Central memory CD8-positive, alpha-beta T cell (primary cell): ENCODE results near the gene LIN7B.
"Not testable (repeated sequence)": the region's sequence is repeated elsewhere in the genome, so short reads cannot be mapped to it uniquely, and the experiment has no call there.

Experiments
- ATAC-seq: fragments of 150-1000 bp; cut with Tn5 transposase; replicated peaks from 2 replicates; pipeline ENCODE4 v1.10.0; 2022; ENCODE audit warnings: mild to moderate bottlenecking, moderate FRiP score, moderate number of reproducible peaks; ENCODE audit not compliant: poor library complexity, severe bottlenecking; ENCODE audit errors: extremely low read depth
- DNase-seq, 2 donors: peaks; one replicate each; pipeline ENCODE4 v3.0.0; 2021; ENCODE audit warnings: low spot score in 2 of 2
- H3K27ac Mint-ChIP-seq: one replicate; pipeline ENCODE4 v1.8.0; 2022; ENCODE audit warnings: low read depth, mild to moderate bottlenecking, moderate library complexity, mixed read lengths
- H3K27me3 Mint-ChIP-seq: one replicate; pipeline ENCODE4 v1.8.0; 2022; ENCODE audit warnings: mixed read lengths
- H3K36me3 Mint-ChIP-seq: one replicate; pipeline ENCODE4 v1.8.0; 2022; ENCODE audit warnings: mild to moderate bottlenecking, moderate library complexity, mixed read lengths; ENCODE audit not compliant: insufficient read depth
- H3K4me1 Mint-ChIP-seq: one replicate; pipeline ENCODE4 v1.8.0; 2022; ENCODE audit warnings: mixed read lengths
- H3K4me3 Mint-ChIP-seq: one replicate; pipeline ENCODE4 v1.8.0; 2022; ENCODE audit warnings: mild to moderate bottlenecking, moderate library complexity, mixed read lengths
- H3K9me3 Mint-ChIP-seq: one replicate; pipeline ENCODE4 v1.8.0; 2022; ENCODE audit warnings: mixed read lengths

The LIN7B gene

DNA sequence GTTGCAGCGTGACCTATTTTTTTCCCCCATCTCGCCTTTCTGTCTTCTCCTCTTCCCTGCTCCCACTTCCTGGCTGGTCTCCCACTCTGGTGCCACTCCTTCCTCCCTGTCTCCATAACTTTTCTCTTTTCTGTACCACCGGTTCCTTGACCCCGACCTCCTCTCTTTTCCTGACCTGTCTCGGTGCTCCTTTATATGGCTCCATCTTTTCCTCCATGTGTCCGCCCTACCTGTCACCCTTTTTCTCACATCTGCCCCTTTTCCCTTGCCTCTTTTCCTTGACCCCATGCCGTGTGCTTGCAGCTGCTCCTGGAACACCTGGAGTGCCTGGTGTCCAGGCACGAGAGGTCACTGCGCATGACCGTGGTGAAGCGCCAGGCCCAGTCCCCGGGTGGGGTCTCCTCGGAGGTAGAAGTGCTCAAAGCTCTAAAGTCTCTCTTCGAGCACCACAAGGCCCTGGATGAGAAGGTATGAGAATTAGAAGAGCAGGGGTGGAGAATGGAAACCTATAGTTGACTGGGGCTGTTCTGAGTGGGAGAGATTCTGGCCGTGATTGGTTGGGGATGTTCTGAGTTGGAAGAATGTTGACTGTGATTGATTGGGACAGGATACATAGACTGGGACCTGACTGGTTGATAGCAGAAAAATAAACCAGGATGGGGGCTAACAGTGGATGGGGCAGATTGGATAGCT is 14.5 kb downstream of the LIN7B start:
- H3K27me3 Mint-ChIP-seq, result peaks cover 4% of the 10 kb centered on the region
- peak overlapping the region; percentile 89 for H3K27ac Mint-ChIP-seq
- no peaks in the 10 kb centered on the region for H3K9me3 Mint-ChIP-seq
- H3K4me1 Mint-ChIP-seq, result peaks cover 24% of the 10 kb centered on the region
- H3K36me3 Mint-ChIP-seq, result no peaks in the 10 kb centered on the region
- peak overlapping the region; percentile 79 for H3K4me3 Mint-ChIP-seq
- DNase-seq, result no peak
- ATAC-seq, result no peak

DNA sequence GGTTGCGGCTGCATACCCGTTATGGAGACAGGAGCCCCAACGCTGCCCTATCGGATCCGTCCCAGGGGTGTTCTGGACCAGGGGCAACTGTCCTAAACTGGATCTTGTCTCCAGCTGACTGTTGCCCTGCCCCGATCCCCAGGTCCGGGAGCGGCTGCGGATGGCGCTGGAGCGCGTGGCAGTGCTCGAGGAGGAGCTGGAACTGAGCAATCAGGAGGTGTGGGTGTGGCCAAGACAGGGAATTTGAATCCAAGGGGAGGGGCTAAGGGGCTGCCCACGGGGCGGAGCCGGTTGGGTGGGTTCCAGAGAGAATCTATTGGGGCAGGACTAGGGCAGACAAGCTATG is 15.0 kb downstream of the LIN7B start:
- Mint-ChIP-seq H3K27me3 (peaks cover 9% of the 10 kb centered on the region), H3K27ac (no peak overlapping the region), H3K9me3 (no peaks in the 10 kb centered on the region), H3K4me1 (peaks cover 29% of the 10 kb centered on the region), H3K4me3 (no peak overlapping the region), H3K36me3 (no peaks in the 10 kb centered on the region)
- DNase-seq (no peak), ATAC-seq (no peak)

DNA sequence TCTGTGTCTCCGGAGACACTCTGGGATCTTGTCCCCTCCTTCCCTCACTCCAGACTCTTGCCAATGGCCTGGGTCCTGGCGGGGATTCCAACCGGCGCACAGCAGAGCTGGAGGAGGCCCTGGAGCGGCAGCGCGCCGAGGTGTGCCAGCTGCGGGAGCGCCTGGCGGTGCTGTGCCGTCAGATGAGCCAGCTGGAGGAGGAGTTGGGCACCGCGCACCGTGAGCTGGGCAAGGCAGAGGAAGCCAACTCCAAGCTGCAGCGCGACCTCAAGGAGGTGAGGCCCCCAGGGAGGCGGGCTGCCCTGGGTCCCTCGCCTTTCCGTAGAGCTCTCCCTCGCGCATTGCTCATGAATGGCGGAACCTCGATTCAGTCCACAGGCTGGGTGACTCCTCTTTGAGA is 16.2 kb downstream of the LIN7B start:
- H3K27ac Mint-ChIP-seq, result no peak overlapping the region
- H3K4me1 Mint-ChIP-seq, result peaks cover 29% of the 10 kb centered on the region
- H3K9me3 Mint-ChIP-seq, result no peaks in the 10 kb centered on the region
- no peaks in the 10 kb centered on the region for H3K36me3 Mint-ChIP-seq
- DNase-seq (no peak), ATAC-seq (no peak)
- H3K4me3 Mint-ChIP-seq, result no peak overlapping the region
- H3K27me3 Mint-ChIP-seq, result peaks cover 16% of the 10 kb centered on the region

DNA sequence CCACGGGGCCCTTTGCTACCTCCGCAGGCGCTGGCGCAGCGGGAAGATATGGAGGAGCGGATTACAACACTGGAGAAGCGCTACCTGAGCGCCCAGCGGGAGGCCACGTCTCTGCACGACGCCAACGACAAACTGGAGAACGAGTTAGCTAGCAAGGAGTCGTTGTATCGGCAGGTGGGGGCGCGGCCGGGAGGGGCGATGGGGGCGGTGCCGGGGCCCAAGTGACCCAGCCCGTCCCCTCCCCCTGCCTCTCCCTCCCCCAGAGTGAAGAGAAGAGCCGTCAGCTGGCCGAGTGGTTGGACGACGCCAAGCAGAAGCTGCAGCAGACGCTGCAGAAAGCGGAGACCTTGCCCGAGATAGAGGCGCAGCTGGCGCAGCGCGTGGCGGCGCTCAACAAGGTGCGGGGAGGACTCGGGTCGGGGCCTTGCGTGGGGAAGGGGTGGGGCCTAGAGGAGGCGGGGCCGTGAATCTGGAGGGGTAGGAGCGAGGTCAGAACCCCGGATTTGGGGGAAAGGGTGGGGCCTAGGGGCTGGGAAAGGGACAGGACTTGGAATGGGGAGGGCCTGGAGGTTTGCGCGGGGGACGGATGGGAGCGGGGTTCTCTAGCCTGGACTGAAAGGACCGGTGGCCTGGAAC is 18.9 kb downstream of the LIN7B start:
- DNase-seq, result no peak
- ATAC-seq, result peak; percentile 10
- Mint-ChIP-seq H3K36me3 (no peaks in the 10 kb centered on the region), H3K4me3 (peak overlapping the region; percentile 50), H3K27me3 (peaks cover 16% of the 10 kb centered on the region), H3K4me1 (peaks cover 26% of the 10 kb centered on the region), H3K27ac (peak overlapping the region; percentile 44), H3K9me3 (no peaks in the 10 kb centered on the region)

DNA sequence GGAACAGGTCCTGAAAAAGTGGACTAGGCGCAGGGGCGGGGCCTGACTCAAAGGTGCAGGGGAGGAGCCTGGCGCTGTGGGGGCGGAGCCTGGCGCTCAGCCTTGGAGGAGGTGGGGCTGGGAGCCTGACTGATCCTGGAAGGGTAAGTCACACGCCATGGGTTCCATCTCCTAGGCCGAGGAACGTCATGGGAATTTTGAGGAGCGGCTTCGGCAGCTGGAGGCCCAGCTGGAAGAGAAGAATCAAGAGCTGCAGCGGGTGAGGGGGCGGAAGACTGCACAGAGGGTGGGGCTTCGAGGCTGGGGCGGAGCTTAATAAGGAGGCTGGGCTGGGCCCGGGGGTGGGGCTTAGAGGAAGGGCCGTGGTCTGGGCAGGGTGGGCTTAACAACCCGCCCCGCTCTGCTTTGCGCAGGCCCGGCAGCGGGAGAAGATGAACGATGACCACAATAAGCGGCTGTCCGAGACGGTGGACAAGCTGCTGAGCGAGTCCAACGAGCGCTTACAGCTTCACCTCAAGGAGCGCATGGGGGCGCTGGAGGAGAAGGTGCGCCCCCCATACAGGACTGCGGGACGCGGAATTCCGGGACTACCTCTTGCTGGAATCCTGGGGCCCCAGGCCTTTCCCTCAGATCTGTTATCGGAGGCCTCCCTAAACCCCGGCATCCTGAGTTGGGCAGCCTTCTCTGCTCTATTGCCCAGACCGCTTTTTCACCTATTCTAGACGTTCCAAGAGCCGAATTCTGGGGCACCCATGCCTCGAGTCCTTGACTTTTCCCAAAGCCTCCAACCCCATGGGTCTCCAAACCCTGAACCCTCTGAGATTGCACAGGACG is 19.7 kb downstream of the LIN7B start:
- Mint-ChIP-seq H3K4me1 (peaks cover 18% of the 10 kb centered on the region), H3K27me3 (peaks cover 16% of the 10 kb centered on the region), H3K36me3 (no peaks in the 10 kb centered on the region), H3K4me3 (peak overlapping the region; percentile 50), H3K27ac (peak overlapping the region; percentile 44), H3K9me3 (no peaks in the 10 kb centered on the region)
- DNase-seq (no peak), ATAC-seq (peak; percentile 46)

DNA sequence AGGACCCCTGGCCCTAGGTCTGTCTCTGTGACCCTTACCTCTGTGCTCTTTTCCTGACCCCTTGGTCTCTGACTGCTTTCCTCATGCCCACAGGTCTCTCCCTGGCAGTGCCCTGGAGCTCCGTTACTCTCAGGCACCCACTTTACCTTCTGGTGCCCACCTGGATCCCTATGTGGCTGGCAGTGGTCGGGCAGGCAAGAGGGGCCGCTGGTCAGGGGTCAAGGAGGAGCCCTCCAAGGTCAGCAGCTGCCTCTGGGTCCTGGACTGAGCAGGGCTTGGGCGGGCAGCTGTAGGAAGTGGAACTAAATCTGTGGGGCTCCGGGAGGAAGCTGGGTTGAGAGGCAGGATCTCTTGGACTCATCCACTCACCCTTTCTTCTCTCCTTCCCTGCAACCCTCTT is 21.5 kb downstream of the LIN7B start:
- peaks cover 17% of the 10 kb centered on the region for H3K4me1 Mint-ChIP-seq
- H3K4me3 Mint-ChIP-seq, result no peak overlapping the region
- no peak overlapping the region for H3K27ac Mint-ChIP-seq
- H3K36me3 Mint-ChIP-seq, result no peaks in the 10 kb centered on the region
- no peak for DNase-seq
- H3K27me3 Mint-ChIP-seq, result peaks cover 16% of the 10 kb centered on the region
- H3K9me3 Mint-ChIP-seq, result no peaks in the 10 kb centered on the region
- ATAC-seq, result no peak

DNA sequence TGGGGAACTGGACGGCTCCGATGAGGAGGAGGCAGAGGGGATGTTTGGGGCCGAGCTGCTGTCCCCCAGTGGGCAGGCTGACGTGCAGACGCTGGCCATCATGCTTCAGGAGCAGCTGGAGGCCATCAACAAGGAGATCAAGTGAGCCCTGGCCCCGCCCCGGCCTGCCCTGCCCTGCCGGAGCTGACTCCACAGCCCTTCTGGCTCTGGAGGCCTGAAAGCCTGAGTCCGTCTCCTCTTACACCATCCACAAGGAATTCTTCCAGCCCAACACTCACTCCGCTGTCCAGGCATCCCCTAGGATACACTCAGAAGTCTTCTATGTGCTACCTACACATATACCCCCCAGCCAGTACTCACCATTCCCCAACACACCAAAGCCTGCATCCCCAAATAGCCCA is 22.6 kb downstream of the LIN7B start:
- Mint-ChIP-seq H3K4me1 (peaks cover 17% of the 10 kb centered on the region), H3K4me3 (no peak overlapping the region), H3K27ac (no peak overlapping the region), H3K36me3 (no peaks in the 10 kb centered on the region), H3K9me3 (no peaks in the 10 kb centered on the region), H3K27me3 (peaks cover 16% of the 10 kb centered on the region)
- ATAC-seq (no peak), DNase-seq (no peak)

DNA sequence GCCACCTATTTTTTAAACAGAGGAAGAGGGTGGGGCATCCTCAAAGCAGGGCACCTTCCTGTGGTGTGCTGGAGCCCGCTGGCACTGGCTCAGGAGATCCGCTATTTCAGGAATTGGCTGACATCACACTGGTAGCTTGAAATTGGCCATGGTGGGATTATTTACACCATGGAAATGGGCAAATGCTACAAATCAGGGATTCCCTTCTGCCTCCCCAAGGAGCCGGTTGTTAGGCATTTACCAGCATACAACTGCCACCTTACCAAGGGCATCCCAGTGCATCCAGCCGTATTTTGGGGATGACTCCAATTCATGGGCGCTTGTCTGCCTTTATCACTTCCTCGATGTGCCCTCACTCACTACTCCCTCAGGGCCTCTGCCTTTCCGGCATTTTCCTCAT is 26.8 kb downstream of the LIN7B start:
- DNase-seq, result no peak
- no peak for ATAC-seq
- no peaks in the 10 kb centered on the region for H3K9me3 Mint-ChIP-seq
- H3K4me1 Mint-ChIP-seq, result peaks cover 19% of the 10 kb centered on the region
- no peak overlapping the region for H3K4me3 Mint-ChIP-seq
- no peak overlapping the region for H3K27ac Mint-ChIP-seq
- peaks cover 28% of the 10 kb centered on the region for H3K27me3 Mint-ChIP-seq
- peaks cover 2% of the 10 kb centered on the region for H3K36me3 Mint-ChIP-seq

DNA sequence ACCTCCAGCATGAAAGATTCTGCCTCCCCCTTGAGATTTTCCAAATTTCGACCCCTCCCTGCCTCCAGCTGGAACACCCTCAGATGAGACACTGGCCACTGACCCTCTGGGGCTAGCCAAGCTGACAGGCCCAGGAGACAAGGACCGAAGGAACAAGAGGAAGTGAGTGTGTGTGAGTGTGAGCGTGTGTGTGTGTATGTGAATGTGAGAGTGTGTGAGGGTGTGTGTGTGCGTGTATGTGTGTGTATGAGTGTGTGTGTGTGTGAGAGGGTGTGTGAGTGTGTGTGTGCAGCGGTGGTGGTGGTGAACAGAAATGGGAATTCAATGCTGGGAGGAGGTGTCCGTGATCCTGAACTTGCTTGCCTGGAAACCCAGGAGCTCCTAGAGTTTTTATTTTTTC is 27.2 kb downstream of the LIN7B start:
- Mint-ChIP-seq H3K27ac (no peak overlapping the region), H3K4me1 (peaks cover 23% of the 10 kb centered on the region), H3K27me3 (peaks cover 32% of the 10 kb centered on the region), H3K9me3 (no peaks in the 10 kb centered on the region), H3K4me3 (no peak overlapping the region), H3K36me3 (peaks cover 4% of the 10 kb centered on the region)
- DNase-seq, result no peak
- no peak for ATAC-seq

DNA sequence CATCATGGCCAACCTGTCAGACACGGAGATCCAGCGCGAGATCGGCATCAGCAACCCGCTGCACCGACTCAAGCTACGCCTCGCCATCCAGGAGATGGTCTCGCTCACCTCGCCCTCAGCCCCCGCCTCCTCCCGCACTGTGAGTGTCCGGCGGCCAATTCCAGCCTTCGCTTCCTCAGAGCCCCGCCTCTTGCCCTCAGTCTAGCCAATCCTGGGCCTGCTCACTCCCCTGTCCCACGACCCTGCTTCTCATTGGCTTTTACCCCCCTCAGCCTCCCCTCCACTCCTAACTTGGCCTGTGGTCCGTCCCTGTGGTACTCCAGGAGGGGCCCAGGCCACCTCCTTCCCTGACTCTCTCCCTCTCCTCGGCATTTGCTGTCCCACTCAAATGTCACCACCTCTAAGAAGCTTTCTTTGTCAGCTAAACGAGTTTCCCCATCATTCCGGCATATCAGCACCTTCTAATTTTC is 28.7 kb downstream of the LIN7B start:
- Mint-ChIP-seq H3K36me3 (peaks cover 5% of the 10 kb centered on the region), H3K27ac (no peak overlapping the region), H3K27me3 (peaks cover 48% of the 10 kb centered on the region)

DNA sequence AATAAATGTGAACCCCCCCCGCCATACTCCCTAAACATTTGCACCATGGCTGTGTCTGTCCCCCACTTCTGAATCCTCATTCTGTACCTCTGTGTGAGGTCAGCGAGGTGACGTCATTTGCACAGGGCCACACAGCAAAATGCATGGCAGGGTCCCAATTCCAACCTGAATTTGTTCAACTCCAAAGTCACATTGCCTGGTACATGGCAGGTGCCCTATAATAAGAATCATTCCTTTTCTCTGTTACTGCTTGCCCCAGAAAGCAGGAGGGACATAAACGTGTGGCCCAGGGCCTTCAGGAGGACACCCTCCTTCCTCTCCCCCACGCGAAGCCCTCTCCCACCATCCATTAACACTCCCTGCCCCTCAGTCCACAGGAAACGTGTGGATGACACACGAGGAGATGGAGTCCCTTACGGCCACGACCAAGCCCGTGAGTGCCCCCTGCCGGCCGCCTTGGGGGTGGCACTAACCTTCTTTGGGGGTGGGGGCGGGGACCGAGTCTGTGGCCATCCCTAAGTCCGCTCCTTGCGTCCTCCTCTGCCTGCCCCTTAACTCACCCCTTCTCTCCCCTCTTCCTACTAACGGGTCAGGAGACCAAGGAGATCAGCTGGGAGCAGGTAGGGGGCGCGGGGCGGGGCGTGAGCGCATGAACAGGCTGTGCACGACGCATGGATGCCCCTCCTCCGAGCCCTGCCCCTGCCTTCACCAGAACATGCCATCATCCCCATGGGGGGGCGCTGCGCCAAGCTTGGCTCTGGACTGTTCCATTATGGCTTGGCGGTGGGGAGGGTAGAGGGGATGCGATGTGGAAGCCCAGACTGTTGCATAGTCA is 31.6 kb downstream of the LIN7B start:
- Mint-ChIP-seq H3K9me3 (no peaks in the 10 kb centered on the region), H3K27me3 (peaks cover 77% of the 10 kb centered on the region), H3K4me3 (no peak overlapping the region), H3K4me1 (peaks cover 50% of the 10 kb centered on the region), H3K27ac (no peak overlapping the region), H3K36me3 (peaks cover 7% of the 10 kb centered on the region)
- ATAC-seq, result peak; percentile 60
- DNase-seq, result peak; percentile 57 to 61

More for the DNA sequence above, 28.7 kb downstream of the LIN7B start:
- no peaks in the 10 kb centered on the region for H3K9me3 Mint-ChIP-seq
- DNase-seq, result no peak
- H3K4me1 Mint-ChIP-seq, result peaks cover 25% of the 10 kb centered on the region
- peak; percentile 44 for ATAC-seq
- H3K4me3 Mint-ChIP-seq, result peak overlapping the region; percentile 61

DNA sequence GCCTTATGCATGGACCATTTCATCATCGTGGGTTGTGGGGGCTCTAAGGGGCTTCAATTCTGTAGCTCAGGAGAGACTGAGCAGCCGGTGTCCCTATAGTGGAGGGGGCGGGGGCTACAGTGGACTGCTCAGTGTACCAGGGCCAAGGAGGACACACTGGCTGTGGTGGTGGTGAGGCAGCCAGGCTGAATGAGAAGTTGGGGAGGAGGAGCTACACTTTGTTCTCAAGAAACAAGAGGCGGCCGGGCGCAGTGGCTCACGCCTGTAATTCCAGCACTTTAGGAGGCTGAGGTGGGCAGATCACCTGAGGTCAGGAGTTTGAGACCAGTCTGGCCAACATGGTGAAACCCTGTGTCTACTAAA is 32.2 kb downstream of the LIN7B start:
- not testable (repeated sequence) for H3K4me3 Mint-ChIP-seq, ATAC-seq, DNase-seq, H3K36me3 Mint-ChIP-seq, H3K27ac Mint-ChIP-seq, H3K9me3 Mint-ChIP-seq
- peaks cover 79% of the 10 kb centered on the region for H3K27me3 Mint-ChIP-seq
- H3K4me1 Mint-ChIP-seq, result peaks cover 50% of the 10 kb centered on the region
